MG63 (cell line): Measurements from ENCODE around the gene GALNT10. TPM values are rescaled to one million over a fixed set of nuclear protein-coding genes. Genes with fewer than 3 reads are reported as not detected.

Source experiments
- DNase-seq: peaks from one replicate; pipeline ENCODE4 v3.0.0-alpha.2; 2020
- H3K27me3 ChIP-seq: fragments of 250-450 bp; sonication (Bioruptor Pico); 2 replicates; pipeline ENCODE4 v1.5.1; 2020; ENCODE audit warnings: mild to moderate bottlenecking, moderate library complexity
- H3K36me3 ChIP-seq: fragments of 250-450 bp; sonication (Bioruptor Pico); 2 replicates; pipeline ENCODE4 v1.5.1; 2020; ENCODE audit warnings: mild to moderate bottlenecking, moderate library complexity
- H3K4me3 ChIP-seq: fragments of 250-450 bp; sonication (Bioruptor Pico); 2 replicates; pipeline ENCODE4 v1.5.1; 2020; ENCODE audit warnings: mild to moderate bottlenecking, moderate library complexity
- H3K9me3 ChIP-seq: fragments of 250-450 bp; sonication (Bioruptor Pico); 2 replicates; pipeline ENCODE4 v1.5.1; 2020; ENCODE audit warnings: mild to moderate bottlenecking, moderate library complexity
- total RNA-seq: library from RNA; depleted of rRNA; stranded (reverse); fragments of >200 nt; shearing (Covaris generic); gene quantifications from 2 replicates; pipeline ENCODE4 v1.2.3, GENCODE V29; 2014; ENCODE audit warnings: low replicate concordance

GALNT10 gene
- total RNA-seq, 1 experiment from 2014 or later, result 26.3 TPM

- H3K36me3 ChIP-seq, result no peaks in the 10 kb centered on the region; the same call in 1 of the 2 replicates
- peaks cover 22% of the 10 kb centered on the region for H3K9me3 ChIP-seq
- H3K4me3 ChIP-seq, result no peak overlapping the region
- peak; percentile 71 for DNase-seq
- H3K27me3 ChIP-seq, result no peaks in the 10 kb centered on the region
Measured at GRCh38 chr5:154309371-154309745, 118.8 kb downstream of the GALNT10 start.

GRCh38 chr5:154309805-154310204, 119.3 kb downstream of the GALNT10 start:
- Histone ChIP-seq H3K4me3 (no peak overlapping the region), H3K9me3 (peaks cover 17% of the 10 kb centered on the region), H3K36me3 (no peaks in the 10 kb centered on the region; the same call in 1 of the 2 replicates), H3K27me3 (no peaks in the 10 kb centered on the region)
- no peak for DNase-seq

- no peak for DNase-seq
- Histone ChIP-seq H3K9me3 (peaks cover 7% of the 10 kb centered on the region), H3K27me3 (no peaks in the 10 kb centered on the region), H3K4me3 (no peak overlapping the region), H3K36me3 (no peaks in the 10 kb centered on the region)
Measured at GRCh38 chr5:154311362-154311761, 120.8 kb downstream of the GALNT10 start.

- peaks cover 3% of the 10 kb centered on the region for H3K9me3 ChIP-seq
- no peaks in the 10 kb centered on the region for H3K27me3 ChIP-seq
- no peak overlapping the region for H3K4me3 ChIP-seq
- no peaks in the 10 kb centered on the region for H3K36me3 ChIP-seq
- no peak for DNase-seq
Measured at GRCh38 chr5:154312000-154312399, 121.5 kb downstream of the GALNT10 start.

- peak; percentile 53 for DNase-seq
- Histone ChIP-seq H3K9me3 (no peaks in the 10 kb centered on the region; the same call in 1 of the 2 replicates), H3K4me3 (no peak overlapping the region), H3K36me3 (no peaks in the 10 kb centered on the region), H3K27me3 (no peaks in the 10 kb centered on the region)
Measured at GRCh38 chr5:154312576-154312975, 122.0 kb downstream of the GALNT10 start.

- no peak for DNase-seq
- Histone ChIP-seq H3K36me3 (no peaks in the 10 kb centered on the region), H3K27me3 (no peaks in the 10 kb centered on the region), H3K4me3 (no peak overlapping the region), H3K9me3 (no peaks in the 10 kb centered on the region)
Measured at GRCh38 chr5:154313360-154314017, 123.0 kb downstream of the GALNT10 start.

GRCh38 chr5:154315196-154315595, 124.7 kb downstream of the GALNT10 start:
- DNase-seq, result no peak

GRCh38 chr5:154315756-154316155, 125.2 kb downstream of the GALNT10 start:
- DNase-seq, result no peak
- no peaks in the 10 kb centered on the region for H3K36me3 ChIP-seq
- no peaks in the 10 kb centered on the region for H3K27me3 ChIP-seq
- no peaks in the 10 kb centered on the region for H3K9me3 ChIP-seq
- no peak overlapping the region for H3K4me3 ChIP-seq

More at GRCh38 chr5:154315196-154315595, 124.7 kb downstream of the GALNT10 start:
- no peaks in the 10 kb centered on the region for H3K9me3 ChIP-seq
- H3K36me3 ChIP-seq, result no peaks in the 10 kb centered on the region
- no peaks in the 10 kb centered on the region for H3K27me3 ChIP-seq
- no peak overlapping the region for H3K4me3 ChIP-seq

GRCh38 chr5:154316223-154316935, 125.8 kb downstream of the GALNT10 start:
- Histone ChIP-seq H3K9me3 (no peaks in the 10 kb centered on the region), H3K36me3 (no peaks in the 10 kb centered on the region), H3K27me3 (no peaks in the 10 kb centered on the region), H3K4me3 (no peak overlapping the region)
- DNase-seq, result no peak

GRCh38 chr5:154317916-154318315, 127.4 kb downstream of the GALNT10 start:
- Histone ChIP-seq H3K9me3 (no peaks in the 10 kb centered on the region), H3K27me3 (no peaks in the 10 kb centered on the region), H3K36me3 (no peaks in the 10 kb centered on the region), H3K4me3 (no peak overlapping the region)
- no peak for DNase-seq

GRCh38 chr5:154318691-154319090, 128.2 kb downstream of the GALNT10 start:
- Histone ChIP-seq H3K36me3 (no peaks in the 10 kb centered on the region), H3K9me3 (no peaks in the 10 kb centered on the region), H3K4me3 (no peak overlapping the region), H3K27me3 (no peaks in the 10 kb centered on the region)
- DNase-seq, result no peak

- Histone ChIP-seq H3K4me3 (no peak overlapping the region), H3K27me3 (no peaks in the 10 kb centered on the region), H3K9me3 (no peaks in the 10 kb centered on the region), H3K36me3 (no peaks in the 10 kb centered on the region)
- DNase-seq, result no peak
Measured at GRCh38 chr5:154319736-154320135, 129.2 kb downstream of the GALNT10 start.

- Histone ChIP-seq H3K9me3 (no peaks in the 10 kb centered on the region), H3K4me3 (no peak overlapping the region), H3K36me3 (no peaks in the 10 kb centered on the region), H3K27me3 (no peaks in the 10 kb centered on the region)
- DNase-seq, result no peak
Measured at GRCh38 chr5:154320224-154321089, 129.9 kb downstream of the GALNT10 start.

GRCh38 chr5:154321546-154321945, 131.0 kb downstream of the GALNT10 start:
- no peaks in the 10 kb centered on the region for H3K36me3 ChIP-seq
- no peak for DNase-seq
- H3K9me3 ChIP-seq, result no peaks in the 10 kb centered on the region
- H3K4me3 ChIP-seq, result no peak overlapping the region
- H3K27me3 ChIP-seq, result no peaks in the 10 kb centered on the region

- Histone ChIP-seq H3K4me3 (no peak overlapping the region), H3K36me3 (no peaks in the 10 kb centered on the region), H3K27me3 (no peaks in the 10 kb centered on the region), H3K9me3 (no peaks in the 10 kb centered on the region)
- no peak for DNase-seq
Measured at GRCh38 chr5:154324033-154324432, 133.5 kb downstream of the GALNT10 start.

- no peak overlapping the region for H3K4me3 ChIP-seq
- H3K9me3 ChIP-seq, result no peaks in the 10 kb centered on the region
- no peaks in the 10 kb centered on the region for H3K36me3 ChIP-seq
- H3K27me3 ChIP-seq, result no peaks in the 10 kb centered on the region
- DNase-seq, result no peak
Measured at GRCh38 chr5:154325566-154325965, 135.0 kb downstream of the GALNT10 start.

- DNase-seq, result no peak
- Histone ChIP-seq H3K36me3 (no peaks in the 10 kb centered on the region), H3K9me3 (no peaks in the 10 kb centered on the region), H3K27me3 (no peaks in the 10 kb centered on the region), H3K4me3 (no peak overlapping the region)
Measured at GRCh38 chr5:154329062-154329461, 138.5 kb downstream of the GALNT10 start.
